HUDEP-2 (cell line): ENCODE measurements around the gene WDR93.

Experiments used
- DNase-seq, 76 experiments: peaks; one replicate each; lab custom pipeline; 2025; ENCODE audit not compliant: unreplicated experiment in 76 of 76; lab: John Stamatoyannopoulos, UW

Gene WDR93

GRCh38 chr15:89660556-89660955 lies 30.1 kb upstream of the WDR93 start:
- DNase-seq, result no peak

- peak in 1 of 76 experiments; percentile 11 for DNase-seq
Measured at GRCh38 chr15:89662893-89663626, 27.6 kb upstream of the WDR93 start.

- no peak for DNase-seq
Measured at GRCh38 chr15:89664441-89665350, 25.9 kb upstream of the WDR93 start.

GRCh38 chr15:89665449-89666181 lies 25.0 kb upstream of the WDR93 start:
- no peak for DNase-seq

- DNase-seq, result no peak
Measured at GRCh38 chr15:89666184-89666857, 24.3 kb upstream of the WDR93 start.

- no peak for DNase-seq
Measured at GRCh38 chr15:89666858-89667705, 23.5 kb upstream of the WDR93 start.

- DNase-seq, result no peak
Measured at GRCh38 chr15:89667706-89667960, 23.0 kb upstream of the WDR93 start.

GRCh38 chr15:89668171-89668570 lies 22.4 kb upstream of the WDR93 start:
- no peak for DNase-seq

GRCh38 chr15:89669309-89669865 lies 21.2 kb upstream of the WDR93 start:
- no peak for DNase-seq

GRCh38 chr15:89669941-89670340 lies 20.7 kb upstream of the WDR93 start:
- no peak for DNase-seq

- DNase-seq, result no peak
Measured at GRCh38 chr15:89670971-89671560, 19.5 kb upstream of the WDR93 start.

GRCh38 chr15:89671687-89672086 lies 18.9 kb upstream of the WDR93 start:
- DNase-seq, result no peak

GRCh38 chr15:89672221-89673164 lies 18.1 kb upstream of the WDR93 start:
- no peak for DNase-seq

GRCh38 chr15:89673165-89673512 lies 17.5 kb upstream of the WDR93 start:
- DNase-seq, result peak in 31 of 76 experiments; percentile 6 to 56 (median 19)

GRCh38 chr15:89674526-89674925 lies 16.1 kb upstream of the WDR93 start:
- DNase-seq, result no peak

- no peak for DNase-seq
Measured at GRCh38 chr15:89675606-89676005, 15.0 kb upstream of the WDR93 start.

- DNase-seq, result no peak
Measured at GRCh38 chr15:89677381-89677780, 13.2 kb upstream of the WDR93 start.

GRCh38 chr15:89679212-89679611 lies 11.4 kb upstream of the WDR93 start, which contains the start of gene PLIN1:
Gene PLIN1 (minus strand): TSS chr15:89679367. CDS start chr15:89677489, 1,878 bp downstream.
- DNase-seq, result no peak
